NCI-H524 (cell line): ENCODE measurements around the gene SBNO2.

Experiments
- DNase-seq, 2 experiments: peaks; one replicate each; lab custom pipeline; 2025; lab: John Stamatoyannopoulos, UW

SBNO2 gene

DNA sequence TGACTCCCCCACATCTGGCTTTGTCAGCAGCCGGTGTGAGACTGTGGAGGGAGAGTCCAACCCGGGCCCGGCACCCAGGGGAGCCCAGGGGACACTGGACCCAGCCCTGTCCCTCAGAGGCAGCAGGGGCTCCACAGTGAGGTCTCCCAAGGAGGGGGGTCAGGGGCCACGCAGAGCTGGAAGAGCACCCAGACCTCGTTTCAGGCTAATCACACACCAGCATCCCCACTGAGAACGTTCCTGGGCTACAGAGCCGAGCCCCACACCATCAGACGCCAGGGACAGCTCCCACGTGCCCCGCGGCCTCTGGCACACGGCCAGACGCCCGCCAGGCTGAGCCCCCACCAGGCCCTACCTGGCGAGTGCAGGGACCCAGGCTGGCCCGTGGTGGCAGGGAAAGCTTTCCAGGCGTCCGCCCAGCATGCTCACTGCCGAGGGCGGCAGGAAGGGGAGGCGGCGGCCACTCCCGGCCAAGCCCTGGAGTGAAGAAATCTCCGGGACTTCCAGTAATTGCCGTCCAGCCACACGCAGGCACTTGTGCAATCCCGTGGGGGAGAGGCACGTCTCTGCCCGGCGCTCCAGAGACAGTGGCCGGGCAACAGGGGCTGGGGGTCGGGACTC lies 19.2 kb downstream of the SBNO2 start:
- no peak for DNase-seq

GRCh38 chr19:1153891-1154730 lies 20.0 kb downstream of the SBNO2 start:
- no peak for DNase-seq

DNA sequence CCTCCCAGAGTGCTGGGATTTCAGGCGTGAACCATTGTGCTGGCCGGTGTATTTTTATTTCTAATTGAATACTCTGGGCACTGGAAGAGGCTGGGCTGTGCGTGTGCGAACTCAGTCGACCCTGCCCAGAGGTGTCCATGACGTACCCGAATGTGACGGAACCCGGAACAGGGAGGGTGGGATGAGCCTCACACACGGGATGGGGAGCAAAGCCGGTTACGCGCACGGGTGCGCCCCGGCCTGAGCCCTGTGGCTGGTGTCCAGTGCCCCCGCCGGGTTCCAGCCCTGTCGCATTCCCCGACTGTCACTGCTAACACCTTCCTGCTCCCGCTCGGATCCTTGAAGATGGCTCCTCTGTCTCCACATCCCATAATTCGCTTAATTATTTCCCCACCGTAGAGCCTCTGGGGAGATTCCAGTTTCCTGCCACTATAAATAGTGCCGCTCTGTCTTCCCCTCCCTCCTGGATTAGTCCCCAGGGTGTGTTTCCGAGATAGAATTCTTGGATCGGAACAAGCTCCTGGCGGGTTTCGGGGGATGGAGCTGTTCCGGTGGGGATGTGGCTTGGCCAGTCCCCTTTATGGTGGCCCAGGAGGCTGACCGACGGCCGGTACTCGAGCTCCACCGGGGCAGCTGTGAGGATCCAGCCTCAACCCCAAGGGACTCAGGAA lies 22.0 kb downstream of the SBNO2 start:
- DNase-seq: no peak

DNA sequence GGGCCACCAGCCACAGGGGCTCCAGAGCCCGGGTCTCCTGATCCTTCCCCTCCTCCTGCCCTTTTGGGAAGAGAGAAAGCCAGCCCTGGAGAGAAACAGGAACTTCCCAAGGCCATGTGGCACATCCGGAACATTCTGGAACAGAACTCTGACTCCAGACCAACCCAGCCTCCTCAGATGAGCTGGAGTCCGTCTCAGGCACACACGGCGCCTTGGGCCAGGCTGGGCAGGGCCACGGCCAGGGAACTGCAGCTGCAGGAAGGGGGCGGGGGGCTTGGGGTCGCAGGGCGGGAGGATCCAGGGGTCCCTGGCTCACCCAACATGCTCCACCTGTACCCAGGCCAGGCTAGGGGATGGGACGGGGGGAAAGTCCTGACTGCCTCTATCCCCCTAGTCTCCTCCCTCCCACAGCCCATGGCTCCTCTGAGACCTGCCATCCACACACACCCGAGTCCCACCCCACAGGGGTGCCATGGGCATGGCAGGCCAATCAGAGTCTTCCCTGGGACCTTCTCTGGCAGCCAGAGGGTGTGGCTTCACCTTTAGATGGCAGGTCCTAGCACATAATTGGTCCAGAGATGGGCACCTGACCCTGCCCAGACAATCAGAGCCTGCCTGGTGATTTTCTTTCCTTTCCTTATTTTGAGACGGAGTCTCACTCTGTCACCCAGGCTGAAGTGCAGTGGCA lies 22.9 kb downstream of the SBNO2 start:
- no peak for DNase-seq

DNA sequence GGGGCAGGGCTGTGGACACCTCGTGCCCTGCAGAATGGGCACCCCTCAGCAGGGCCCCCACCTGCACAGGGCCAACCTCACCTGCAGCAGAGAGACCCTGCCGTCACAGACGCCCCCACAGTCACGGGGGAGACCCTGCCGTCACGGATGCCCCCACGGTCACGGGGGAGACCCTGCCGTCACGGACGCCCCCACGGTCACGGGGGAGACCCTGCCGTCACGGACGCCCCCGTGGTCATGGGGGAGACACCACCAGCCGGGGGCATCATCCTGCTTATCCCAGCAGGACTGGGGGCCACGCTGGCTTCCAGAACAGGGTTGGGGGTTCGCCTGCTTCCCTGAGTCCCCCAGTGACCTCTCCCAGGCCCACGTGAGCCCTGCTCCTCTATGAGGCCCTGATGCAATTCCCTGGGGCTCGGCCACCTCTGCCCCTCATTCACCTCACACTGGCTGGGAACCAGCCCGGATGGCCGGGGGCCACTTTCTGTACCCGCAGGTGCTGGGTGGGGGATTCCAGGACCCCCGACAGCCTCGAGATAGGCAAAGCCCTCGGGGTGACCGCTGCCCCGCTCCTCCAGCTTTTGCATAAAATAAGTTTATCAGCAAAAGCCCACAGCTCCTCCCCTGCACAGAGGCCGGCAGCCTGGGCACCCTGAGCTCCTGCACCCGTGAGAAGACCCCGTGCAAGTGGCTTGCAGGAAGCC lies 23.6 kb downstream of the SBNO2 start:
- DNase-seq: no peak

DNA sequence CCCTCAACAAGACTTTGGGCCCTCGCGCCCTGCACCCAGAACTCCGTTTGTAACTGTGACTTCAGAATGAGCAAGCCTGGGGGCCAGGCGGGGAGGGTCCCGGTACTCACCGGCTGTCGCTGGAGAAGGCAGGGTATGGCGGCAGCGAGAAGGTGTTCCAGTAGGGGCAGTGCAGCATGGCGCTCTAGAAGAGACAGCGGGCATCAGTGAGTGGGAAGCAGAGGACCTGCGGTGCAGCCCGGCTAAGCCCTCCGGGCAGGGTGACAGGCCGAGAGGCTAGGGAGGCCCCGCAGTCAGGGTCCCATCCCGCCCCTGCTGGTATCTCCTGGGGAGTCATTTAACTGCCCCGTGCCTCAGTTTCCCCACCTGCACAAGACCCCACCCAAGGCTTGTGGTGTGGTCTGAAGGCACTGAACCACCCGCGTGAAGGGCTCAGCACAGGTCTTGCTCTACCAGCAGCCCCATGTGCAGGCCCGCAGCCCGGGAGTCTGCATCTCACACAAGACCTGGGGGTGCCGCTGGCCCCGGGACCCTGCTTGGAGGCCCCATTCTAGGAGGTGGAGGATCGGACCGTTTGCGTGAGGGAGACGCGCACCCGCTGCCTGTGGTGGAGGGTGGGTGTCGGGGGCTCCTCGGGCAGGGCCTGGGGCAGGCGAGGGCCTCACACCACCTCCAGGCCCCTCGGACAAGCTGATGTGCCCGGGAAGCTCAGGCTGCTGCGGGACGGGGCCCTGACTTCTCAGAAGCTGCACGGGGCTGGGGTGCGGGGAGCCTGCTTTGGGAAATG lies 24.6 kb downstream of the SBNO2 start:
- no peak for DNase-seq

DNA sequence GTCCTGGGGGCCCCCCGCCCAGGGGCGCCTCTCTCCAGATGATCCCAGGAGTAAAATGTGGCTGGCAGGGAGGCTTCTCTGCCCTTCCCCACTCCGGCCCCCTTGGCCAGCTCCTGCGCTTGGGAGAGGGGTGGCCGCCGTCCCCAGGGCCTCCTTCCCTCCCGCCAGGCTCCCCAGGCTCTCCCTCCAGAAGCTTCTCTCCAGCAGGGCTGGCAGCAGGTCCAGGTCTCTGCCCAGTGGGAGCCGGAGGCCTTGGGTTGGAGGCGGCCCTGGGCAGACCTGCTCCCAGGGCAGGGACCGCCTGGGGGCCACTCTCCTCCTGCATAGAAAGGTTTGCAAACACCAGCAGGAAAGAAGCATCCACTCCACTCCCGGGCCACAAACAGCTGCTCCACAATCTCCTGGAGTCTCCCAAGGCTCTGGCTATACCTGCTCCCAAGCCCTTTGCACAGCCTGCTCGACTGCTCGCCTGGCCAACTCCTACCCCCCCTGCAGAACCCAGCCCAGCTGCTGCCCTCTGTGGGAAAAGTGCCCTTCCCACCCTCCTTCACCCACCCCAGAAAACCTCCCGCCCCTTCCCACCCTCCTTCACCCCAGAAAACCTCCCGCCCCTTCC lies 26.0 kb downstream of the SBNO2 start:
- DNase-seq: no peak

DNA sequence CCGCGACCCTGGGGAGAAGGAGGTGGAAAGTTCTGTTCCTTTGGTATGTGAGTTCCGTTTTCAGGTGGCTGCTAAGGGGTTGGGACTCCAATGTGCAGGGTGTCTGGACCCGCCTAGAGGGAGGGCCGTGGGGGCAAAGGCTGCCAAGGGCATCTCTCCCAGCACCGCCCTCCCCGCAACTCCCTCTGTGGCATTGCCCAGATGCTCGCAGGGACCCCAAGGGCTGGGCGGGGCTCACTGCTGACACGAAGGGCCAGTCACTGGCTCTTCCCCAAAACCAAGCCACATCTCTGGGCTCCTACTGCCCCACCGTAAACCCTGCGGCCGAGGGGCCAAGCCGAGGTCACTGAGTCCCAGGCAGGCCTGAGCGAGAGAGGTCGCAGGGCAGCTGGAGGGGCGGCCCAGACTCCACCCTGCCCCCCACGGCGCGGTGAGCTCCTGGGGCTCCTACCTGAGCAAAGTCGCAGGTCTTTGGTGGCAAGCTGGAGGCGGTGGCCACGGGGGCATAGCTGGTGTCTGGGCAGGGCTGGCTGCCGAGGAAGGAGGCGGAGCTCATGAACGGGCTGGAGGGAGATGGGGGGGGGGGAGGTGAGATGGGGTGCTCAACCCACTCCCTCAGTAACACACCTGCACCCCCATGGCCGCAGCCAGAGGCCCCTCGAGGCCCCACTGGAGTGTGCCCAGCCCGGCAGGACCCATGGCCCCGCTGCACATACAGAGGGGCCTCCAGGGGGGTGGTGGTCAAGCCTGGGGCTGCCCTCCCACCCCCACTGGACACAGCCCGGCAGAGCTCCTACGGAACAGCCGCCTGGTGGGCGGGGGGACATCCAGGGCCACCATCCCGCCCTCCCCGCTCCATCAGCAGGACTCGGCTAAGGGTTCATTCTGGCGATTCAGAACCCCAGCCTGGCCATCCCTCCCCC lies 26.9 kb downstream of the SBNO2 start:
- DNase-seq: no peak

DNA sequence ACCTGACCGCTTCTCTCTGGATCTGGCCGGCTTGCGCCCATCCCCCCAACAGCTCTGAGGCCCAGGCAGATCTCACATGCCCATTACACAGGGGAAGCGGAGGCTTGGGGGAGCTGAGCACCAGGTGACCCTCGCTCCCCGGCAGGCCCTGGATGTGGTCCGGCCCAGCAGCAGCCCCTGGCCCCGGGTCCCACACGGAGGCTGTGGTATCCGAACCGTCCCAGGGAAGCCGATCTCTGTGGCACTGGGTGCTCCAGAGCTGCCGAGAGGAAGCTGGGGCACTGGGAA lies 27.7 kb downstream of the SBNO2 start:
- no peak for DNase-seq

DNA sequence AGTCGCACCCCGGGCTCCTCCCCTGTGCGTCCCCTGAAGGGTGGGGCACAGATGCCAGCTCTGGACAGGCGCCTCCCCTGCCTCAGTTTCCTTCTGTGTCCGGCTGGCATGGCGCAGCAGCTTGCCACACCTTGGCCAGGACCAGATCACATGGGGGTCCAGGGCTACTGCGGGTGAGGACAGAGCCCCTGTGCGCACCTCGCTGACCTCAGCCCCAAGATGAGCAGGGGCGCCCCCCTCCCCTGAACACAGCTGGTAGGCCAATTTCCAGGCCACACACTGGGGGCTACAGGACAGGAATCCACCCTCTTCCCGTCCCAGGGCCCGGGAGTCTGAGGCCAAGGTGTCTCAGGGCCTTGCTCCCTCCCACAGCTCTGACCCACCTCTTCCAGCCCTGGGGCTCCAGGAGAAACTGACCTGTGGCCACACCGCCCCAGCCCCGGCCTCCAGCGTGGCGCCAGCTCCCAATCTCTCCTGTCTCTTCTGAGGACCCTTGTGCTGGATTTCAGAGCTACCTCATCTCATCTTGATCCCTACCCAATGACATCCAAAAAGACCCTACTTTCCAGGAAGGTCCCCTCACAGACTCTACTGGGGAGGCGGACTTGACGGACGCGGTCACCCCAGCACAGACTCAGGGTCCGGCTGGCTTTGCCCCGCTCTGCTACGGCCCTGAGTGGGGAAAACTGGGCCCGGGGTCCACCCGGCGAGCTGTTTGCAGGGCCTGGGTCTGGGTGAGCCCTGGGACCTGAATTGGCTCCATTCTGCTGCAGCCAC lies 28.2 kb downstream of the SBNO2 start:
- DNase-seq: no peak

GRCh38 chr19:1144741-1145140 lies 29.3 kb downstream of the SBNO2 start:
- no peak for DNase-seq

- DNase-seq: no peak
These were observed 30.2 kb downstream of the SBNO2 start for GRCh38 chr19:1143828-1144399.

DNA sequence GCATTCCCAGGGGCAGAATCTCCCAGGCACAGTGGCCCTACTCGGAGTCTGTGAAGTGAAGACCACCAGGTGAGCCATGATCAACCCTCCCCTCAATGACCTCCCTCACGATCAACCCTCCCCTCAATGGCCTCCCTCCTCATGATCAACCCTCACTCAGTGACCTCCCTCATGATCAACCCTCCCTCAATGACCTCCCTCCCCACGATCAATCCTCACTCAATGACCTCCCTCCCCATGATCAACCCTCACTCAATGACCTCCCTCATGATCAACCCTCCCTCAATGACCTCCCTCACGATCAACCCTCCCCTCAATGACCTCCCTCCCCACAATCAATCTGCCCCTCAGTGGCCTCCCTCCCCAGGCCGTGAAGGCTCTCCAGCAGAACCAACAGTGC lies 32.1 kb downstream of the SBNO2 start:
- DNase-seq: no peak

GRCh38 chr19:1140272-1141027 lies 33.6 kb downstream of the SBNO2 start:
- no peak for DNase-seq

- no peak for DNase-seq
These were observed 34.9 kb downstream of the SBNO2 start for GRCh38 chr19:1139126-1139525.

- no peak for DNase-seq
These were observed 35.9 kb downstream of the SBNO2 start for GRCh38 chr19:1138121-1138520.

- DNase-seq: no peak
These were observed 37.3 kb downstream of the SBNO2 start for GRCh38 chr19:1136621-1137317.
